Type B pancreatic cell (in vitro differentiated cells): ENCODE measurements around the gene SIK3. TPM values are rescaled to one million over a fixed set of nuclear protein-coding genes. Genes with fewer than 3 reads are reported as not detected.

Experiments used
- DNase-seq: peaks from one replicate; pipeline ENCODE4 v3.0.0; 2021; ENCODE audit warnings: mixed read lengths; ENCODE audit not compliant: unreplicated experiment; ENCODE audit errors: extremely low spot score
- H3K27ac Mint-ChIP-seq: 2 replicates; pipeline ENCODE4 v1.8.0; 2021; ENCODE audit warnings: mild to moderate bottlenecking, mixed read lengths
- H3K27me3 Mint-ChIP-seq: 2 replicates; pipeline ENCODE4 v1.8.0; 2021; ENCODE audit warnings: mixed read lengths
- H3K36me3 Mint-ChIP-seq: 2 replicates; pipeline ENCODE4 v1.8.0; 2021; ENCODE audit warnings: mixed read lengths
- H3K4me1 Mint-ChIP-seq: one replicate; pipeline ENCODE4 v1.8.0; 2021; ENCODE audit warnings: mixed read lengths; ENCODE audit not compliant: unreplicated experiment
- H3K4me3 Mint-ChIP-seq: 2 replicates; pipeline ENCODE4 v1.8.0; 2021; ENCODE audit warnings: mild to moderate bottlenecking, mixed read lengths
- H3K9me3 Mint-ChIP-seq: 2 replicates; pipeline ENCODE4 v1.8.0; 2021; ENCODE audit warnings: mixed read lengths
- CTCF ChIP-seq: fragments of 200-600 bp; sonication (generic); conservative IDR thresholded peaks from 2 replicates; pipeline ENCODE4 v1.5.0; 2021; ENCODE audit warnings: antibody characterized with exemption, mild to moderate bottlenecking
- total RNA-seq: library from RNA; stranded (reverse); gene quantifications from 2 replicates; pipeline ENCODE4 v1.2.1, GENCODE V29; 2021; ENCODE audit warnings: low replicate concordance

The SIK3 gene
- total RNA-seq, 1 donor from 2014 or later, result 39.9 TPM

- no peaks in the 10 kb centered on the region for H3K27me3 Mint-ChIP-seq
- H3K9me3 Mint-ChIP-seq, result no peaks in the 10 kb centered on the region
- no peak for DNase-seq
- H3K4me3 Mint-ChIP-seq, result no peak overlapping the region
- H3K27ac Mint-ChIP-seq, result no peak overlapping the region
- no peak for TF ChIP-seq CTCF
- no peaks in the 10 kb centered on the region for H3K4me1 Mint-ChIP-seq
- H3K36me3 Mint-ChIP-seq, result no peaks in the 10 kb centered on the region
Measured at GRCh38 chr11:117110294-117110950, 12.2 kb upstream of the SIK3 start.

GRCh38 chr11:117107701-117108590, 9.7 kb upstream of the SIK3 start:
- no peaks in the 10 kb centered on the region for H3K9me3 Mint-ChIP-seq
- no peak overlapping the region for H3K27ac Mint-ChIP-seq
- no peaks in the 10 kb centered on the region for H3K27me3 Mint-ChIP-seq
- H3K4me1 Mint-ChIP-seq, result no peaks in the 10 kb centered on the region
- no peak for TF ChIP-seq CTCF
- H3K36me3 Mint-ChIP-seq, result no peaks in the 10 kb centered on the region
- DNase-seq, result no peak
- H3K4me3 Mint-ChIP-seq, result no peak overlapping the region

GRCh38 chr11:117100556-117100955, 2.3 kb upstream of the SIK3 start:
- H3K9me3 Mint-ChIP-seq, result no peaks in the 10 kb centered on the region
- H3K27me3 Mint-ChIP-seq, result peaks cover 3% of the 10 kb centered on the region
- peaks cover 26% of the 10 kb centered on the region for H3K4me1 Mint-ChIP-seq
- TF ChIP-seq CTCF, result no peak
- peak overlapping the region; percentile 100 for H3K27ac Mint-ChIP-seq
- peaks cover 4% of the 10 kb centered on the region for H3K36me3 Mint-ChIP-seq
- H3K4me3 Mint-ChIP-seq, result peak overlapping the region; percentile 40
- no peak for DNase-seq

GRCh38 chr11:117099696-117100095, 1.5 kb upstream of the SIK3 start:
- TF ChIP-seq CTCF, result no peak
- no peak for DNase-seq
- H3K4me1 Mint-ChIP-seq, result peaks cover 34% of the 10 kb centered on the region
- peaks cover 3% of the 10 kb centered on the region for H3K27me3 Mint-ChIP-seq
- no peaks in the 10 kb centered on the region for H3K9me3 Mint-ChIP-seq
- peaks cover 4% of the 10 kb centered on the region for H3K36me3 Mint-ChIP-seq
- H3K4me3 Mint-ChIP-seq, result peak overlapping the region; percentile 99
- H3K27ac Mint-ChIP-seq, result peak overlapping the region; percentile 100

- Mint-ChIP-seq H3K4me1 (peaks cover 35% of the 10 kb centered on the region), H3K4me3 (peak overlapping the region; percentile 100), H3K27ac (peak overlapping the region; percentile 97), H3K27me3 (peaks cover 3% of the 10 kb centered on the region), H3K9me3 (peaks cover under 1% of the 10 kb centered on the region), H3K36me3 (peaks cover 4% of the 10 kb centered on the region)
- peak; percentile 76 for DNase-seq
- no peak for TF ChIP-seq CTCF
Measured at GRCh38 chr11:117097389-117098268, 599 bp downstream of the SIK3 start.
